CD4-positive, alpha-beta T cell treated with Interleukin-17A for 1 hour (primary cell): ENCODE results near the gene GALNT2.

Experiments
- DNase-seq: peaks from one replicate; pipeline ENCODE4 v3.0.0-alpha.2; 2020

GALNT2 gene

DNA sequence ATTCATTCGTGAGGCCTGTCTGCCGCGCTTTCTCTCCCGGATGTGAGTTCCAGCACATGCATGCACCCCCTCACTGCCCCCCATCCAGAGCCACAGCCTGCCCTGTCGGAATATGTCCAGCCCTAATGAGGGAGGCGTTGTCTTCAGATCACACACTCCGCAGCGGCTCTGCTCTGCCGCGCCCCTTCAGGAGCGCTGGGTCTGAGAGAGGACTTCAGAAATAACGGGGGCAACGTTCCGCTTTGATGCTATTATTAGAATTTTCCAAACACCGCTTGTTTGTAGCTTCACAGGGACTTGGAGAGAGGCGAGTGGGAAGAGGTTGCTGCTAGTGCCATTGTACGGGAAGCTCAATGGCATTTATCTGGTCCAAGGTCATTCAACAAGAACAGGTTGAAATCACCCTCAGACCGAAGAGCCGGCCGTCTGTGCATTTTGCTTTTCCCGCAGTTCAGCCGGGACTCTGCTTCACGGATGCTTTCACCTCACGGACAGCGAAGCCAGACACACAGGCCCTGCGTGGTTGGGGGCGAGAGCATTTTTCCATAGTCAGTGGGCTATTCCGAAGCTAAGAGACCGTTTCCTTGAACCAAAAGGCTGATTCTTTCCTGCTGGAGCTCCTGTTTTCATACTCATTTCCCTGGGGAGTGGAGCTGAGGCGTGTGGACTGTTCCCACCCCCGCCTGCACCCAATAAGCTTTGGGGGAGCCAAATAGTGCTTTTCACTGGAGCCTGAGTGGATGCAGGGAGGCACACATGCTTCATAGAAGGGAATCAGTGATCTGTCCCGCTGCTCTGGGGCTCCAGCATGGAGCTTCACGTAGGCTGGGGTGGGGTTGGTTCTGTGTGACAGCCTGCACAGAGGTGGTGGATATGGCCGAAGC is 69.7 kb downstream of the GALNT2 start:
- no peak for DNase-seq

- DNase-seq: no peak
Observed at GRCh38 chr1:230137337-230137815, 70.3 kb downstream of the GALNT2 start.

DNA sequence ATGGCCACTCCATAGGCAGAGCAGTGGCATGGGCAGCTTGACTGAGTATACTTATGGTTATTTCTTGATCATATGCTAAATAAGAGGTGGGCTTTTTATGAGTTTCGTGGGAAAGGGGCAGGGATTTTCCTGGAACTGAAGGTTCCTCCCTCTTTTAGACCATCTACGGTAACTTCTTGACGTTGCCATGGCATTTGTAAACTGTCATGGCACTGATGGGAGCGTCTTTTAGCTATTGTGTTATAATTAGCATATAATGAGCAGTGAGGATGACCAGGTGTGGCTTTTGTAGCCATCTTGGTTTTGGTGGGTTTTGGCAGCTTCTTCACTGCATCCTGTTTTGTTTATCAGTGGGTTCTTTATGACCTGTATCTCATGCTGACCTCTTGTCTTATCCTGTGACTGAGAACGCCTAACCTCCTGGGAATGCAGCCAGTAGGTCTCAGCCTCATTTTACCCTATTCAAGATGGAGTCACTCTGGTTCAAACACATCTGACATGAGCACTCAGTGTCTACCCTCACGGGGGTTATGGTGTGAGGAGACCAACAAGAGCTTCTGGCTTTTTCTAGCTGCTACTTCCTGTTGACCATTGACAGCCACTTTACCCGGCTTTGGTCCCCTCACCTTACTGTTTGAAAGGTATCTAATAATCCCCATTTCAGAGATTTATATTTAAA is 71.7 kb downstream of the GALNT2 start:
- DNase-seq: no peak

GRCh38 chr1:230139315-230139714 is 72.3 kb downstream of the GALNT2 start:
- no peak for DNase-seq

DNA sequence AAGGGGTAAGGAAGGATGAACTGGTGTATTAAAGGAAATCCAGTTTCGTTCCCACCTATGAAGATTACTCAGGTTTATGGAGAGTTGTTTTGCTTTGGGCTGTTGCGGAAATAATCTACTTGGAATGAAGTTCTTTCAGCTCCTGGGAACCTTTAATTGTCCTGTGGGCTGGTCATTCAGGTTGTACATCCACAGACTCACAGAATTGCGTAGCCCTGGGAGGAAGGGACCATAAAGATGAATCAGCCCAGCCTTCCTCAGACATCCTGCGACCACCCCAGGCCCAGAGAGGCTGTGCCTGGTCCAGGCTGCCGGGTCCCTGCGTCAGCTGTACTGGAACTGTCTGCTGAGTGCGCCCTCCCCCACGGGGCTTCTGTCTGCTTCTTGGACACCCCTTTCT is 72.7 kb downstream of the GALNT2 start:
- DNase-seq: no peak

- DNase-seq: no peak
Observed at GRCh38 chr1:230140221-230141020, 73.4 kb downstream of the GALNT2 start.

DNA sequence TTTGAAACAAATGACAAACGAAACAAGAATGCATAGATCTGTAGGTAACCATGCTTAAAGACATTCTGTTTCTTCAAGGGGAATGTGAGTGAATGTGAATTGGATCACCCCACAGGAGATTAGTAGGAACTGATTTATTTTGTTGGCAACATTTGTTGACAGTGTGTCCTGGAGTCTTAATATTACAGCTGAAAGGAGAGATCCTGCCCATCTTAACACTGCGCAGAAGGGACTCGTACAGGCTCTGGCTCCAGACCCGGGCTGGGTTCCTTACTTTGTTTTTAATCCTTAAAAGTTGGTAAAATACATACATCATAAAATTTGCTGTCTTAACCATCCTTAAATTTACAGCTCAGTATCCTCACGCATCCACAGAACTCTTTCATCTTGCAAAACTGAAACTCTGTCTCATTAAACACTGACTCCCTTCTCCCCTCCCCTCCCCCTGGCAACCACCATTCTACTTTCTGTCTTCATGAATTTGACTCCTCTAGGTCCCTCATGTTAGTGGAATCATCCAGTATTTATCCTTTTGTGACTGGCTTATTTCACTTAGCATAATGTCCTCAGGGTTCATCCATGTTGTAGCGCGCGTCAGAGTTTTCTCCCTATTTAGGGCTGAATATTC is 74.1 kb downstream of the GALNT2 start:
- no peak for DNase-seq

- DNase-seq: no peak
Observed at GRCh38 chr1:230141797-230142607, 75.0 kb downstream of the GALNT2 start.

- DNase-seq: no peak
Observed at GRCh38 chr1:230142608-230143210, 75.7 kb downstream of the GALNT2 start.

DNA sequence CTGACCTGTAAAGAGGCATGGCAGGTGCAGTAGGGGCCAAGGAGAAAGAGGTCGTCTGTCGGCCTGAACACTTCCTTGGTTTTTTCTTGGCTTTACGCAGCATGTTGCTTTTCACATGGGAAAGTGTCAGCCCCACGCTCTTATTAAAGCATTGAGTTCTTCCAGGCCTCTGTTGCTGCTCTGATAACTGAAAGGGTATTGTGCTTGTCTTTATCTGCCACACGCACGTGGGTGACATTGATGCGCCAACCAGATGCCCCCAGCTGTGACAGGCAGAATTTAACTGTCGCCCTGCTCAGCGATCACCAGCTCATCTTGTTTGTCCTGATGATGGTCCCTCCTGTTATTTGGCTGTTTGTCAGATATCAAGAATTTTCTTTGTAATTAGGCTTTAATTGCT is 76.5 kb downstream of the GALNT2 start:
- DNase-seq: no peak

DNA sequence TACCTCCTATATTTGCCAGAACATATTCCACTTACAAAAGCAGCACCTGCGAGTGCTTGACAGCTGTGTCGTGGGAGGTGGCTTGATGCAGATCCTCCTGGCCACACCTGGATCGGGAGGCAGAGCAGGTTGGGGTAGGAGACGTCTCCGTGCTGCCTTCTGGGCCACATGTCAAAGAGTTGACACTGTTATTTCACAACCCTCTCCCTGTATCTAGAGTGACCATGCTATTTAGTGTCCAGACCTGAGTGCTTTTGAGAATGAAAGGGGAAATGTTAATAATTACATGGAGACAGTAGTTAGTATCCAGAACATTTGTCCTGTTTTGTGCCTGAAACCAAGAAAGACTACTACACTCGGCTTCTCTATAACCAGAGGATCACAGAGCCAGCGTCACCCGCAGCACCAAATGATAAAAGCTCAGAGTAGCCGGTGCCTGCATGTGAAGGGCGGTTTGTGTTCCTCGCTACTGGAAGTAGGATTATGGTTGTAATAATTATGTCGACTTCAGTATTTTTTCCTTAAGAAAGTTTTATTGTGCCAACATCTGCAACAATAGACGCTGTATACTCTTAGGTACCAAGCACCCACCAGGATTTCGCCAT is 77.1 kb downstream of the GALNT2 start:
- DNase-seq: no peak

- no peak for DNase-seq
Observed at GRCh38 chr1:230144758-230145504, 77.9 kb downstream of the GALNT2 start.

GRCh38 chr1:230145505-230145899 is 78.5 kb downstream of the GALNT2 start:
- no peak for DNase-seq

- DNase-seq: no peak
Observed at GRCh38 chr1:230145953-230146476, 79.0 kb downstream of the GALNT2 start.

DNA sequence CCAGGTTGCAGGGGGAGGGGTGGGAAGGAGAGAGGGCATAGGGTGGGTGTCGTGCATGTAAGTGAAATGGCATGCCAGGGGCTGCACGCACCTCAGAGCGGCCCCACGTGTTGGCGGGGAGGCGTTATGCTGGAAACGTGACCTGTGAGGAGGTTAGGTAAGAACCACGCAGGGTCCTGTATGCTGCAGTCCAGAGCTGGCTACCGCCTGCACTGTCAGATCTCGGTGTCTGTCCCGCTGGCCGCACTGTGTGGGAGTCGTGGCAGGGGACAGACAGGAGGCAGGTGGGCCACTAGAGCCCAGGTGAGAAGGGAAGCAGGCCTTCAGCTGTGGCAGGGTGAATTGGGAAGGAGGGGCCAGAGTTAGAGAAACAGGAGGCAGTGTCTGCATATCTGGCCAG is 79.7 kb downstream of the GALNT2 start:
- DNase-seq: no peak

GRCh38 chr1:230147253-230148125 is 80.5 kb downstream of the GALNT2 start:
- no peak for DNase-seq

- no peak for DNase-seq
Observed at GRCh38 chr1:230148126-230148652, 81.2 kb downstream of the GALNT2 start.

GRCh38 chr1:230148768-230149469 is 81.9 kb downstream of the GALNT2 start:
- no peak for DNase-seq
